GM19395 (cell line): Measurements from ENCODE around the gene FOXE3.
"Not testable (repeated sequence)": the region's sequence is repeated elsewhere in the genome, so short reads cannot be mapped to it uniquely, and the experiment has no call there.

Experiments used
- ATAC-seq: cut with Tn5 transposase; IDR thresholded peaks from one replicate; pipeline ENCODE4 v1.9.1; 2021; ENCODE audit warnings: mild to moderate bottlenecking, moderate library complexity; ENCODE audit not compliant: unreplicated experiment

FOXE3 gene

GRCh38 chr1:47445823-47446550, 29.9 kb downstream of the FOXE3 start:
- no peak for ATAC-seq

- no peak for ATAC-seq
These were observed 32.6 kb downstream of the FOXE3 start for GRCh38 chr1:47448462-47449222.

- ATAC-seq: no peak
These were observed 33.9 kb downstream of the FOXE3 start for GRCh38 chr1:47449822-47450552.

- ATAC-seq: no peak
These were observed 34.5 kb downstream of the FOXE3 start for GRCh38 chr1:47450606-47451005.

GRCh38 chr1:47452426-47452825, 36.3 kb downstream of the FOXE3 start:
- no peak for ATAC-seq

GRCh38 chr1:47453910-47454309, 37.8 kb downstream of the FOXE3 start:
- not testable (repeated sequence) for ATAC-seq

GRCh38 chr1:47456250-47456649, 40.2 kb downstream of the FOXE3 start:
- ATAC-seq: no peak

- ATAC-seq: not testable (repeated sequence)
These were observed 41.5 kb downstream of the FOXE3 start for GRCh38 chr1:47457547-47457946.

GRCh38 chr1:47459253-47459788, 43.2 kb downstream of the FOXE3 start:
- ATAC-seq: no peak

- no peak for ATAC-seq
These were observed 44.0 kb downstream of the FOXE3 start for GRCh38 chr1:47460040-47460439.

GRCh38 chr1:47460456-47460855, 44.4 kb downstream of the FOXE3 start:
- no peak for ATAC-seq

- no peak for ATAC-seq
These were observed 49.5 kb downstream of the FOXE3 start for GRCh38 chr1:47465605-47466004.
